Lower lobe of right lung (tissue), 2 donors: Measurements from ENCODE around the gene SNX11. TPM values are rescaled to one million over a fixed set of nuclear protein-coding genes. Genes with fewer than 3 reads are reported as not detected.

Experiments used
- ATAC-seq, 2 donors: fragments of 200-7000 bp; cut with Tn5 transposase; one replicate each; pipeline ENCODE4 v1.9.1; 2020 to 2022; ENCODE audit warnings: mild to moderate bottlenecking in 2 of 2, moderate library complexity in 2 of 2
- DNase-seq: peaks from one replicate; pipeline ENCODE4 v3.0.0-alpha.2; 2020
- H3K27ac ChIP-seq: fragments of 200-600 bp; one replicate; pipeline ENCODE4 v1.8.0; 2022
- H3K27me3 ChIP-seq: fragments of 200-600 bp; one replicate; pipeline ENCODE4 v1.8.0; 2022; ENCODE audit warnings: low read depth
- H3K36me3 ChIP-seq: fragments of 200-600 bp; one replicate; pipeline ENCODE4 v1.8.0; 2022; ENCODE audit warnings: mild to moderate bottlenecking
- H3K4me1 ChIP-seq: fragments of 200-600 bp; one replicate; pipeline ENCODE4 v1.8.0; 2022
- H3K4me3 ChIP-seq: fragments of 200-600 bp; one replicate; pipeline ENCODE4 v1.8.0; 2022; ENCODE audit warnings: mild to moderate bottlenecking
- H3K9me3 ChIP-seq: fragments of 200-600 bp; one replicate; pipeline ENCODE4 v1.8.0; 2022
- intact Hi-C: fragments of 100-400 bp; cut with DNase I; formaldehyde crosslinking; loops from one replicate; pipeline ENCODE4 v1.11.0; 2022
- total RNA-seq: library from RNA; stranded (reverse); fragmentation: NEBNext Ultra II Directional; extraction: Animal tissue kit (Norgen Biotek cat#: 25700); gene quantifications from one replicate; pipeline ENCODE4 v1.2.1, GENCODE V29; 2021
- TF ChIP-seq, protein P1 (sequence below): fragments of 200-600 bp; IDR thresholded peaks from one replicate; pipeline ENCODE4 v1.8.0; 2022; ENCODE audit warnings: antibody characterized with exemption, mild to moderate bottlenecking
- donor health status: DM: no; HTN: yes; CAD: no; lungs with severe emphysema.

SNX11 gene
- total RNA-seq, 1 donor from 2014 or later, result 19.7 TPM

DNA sequence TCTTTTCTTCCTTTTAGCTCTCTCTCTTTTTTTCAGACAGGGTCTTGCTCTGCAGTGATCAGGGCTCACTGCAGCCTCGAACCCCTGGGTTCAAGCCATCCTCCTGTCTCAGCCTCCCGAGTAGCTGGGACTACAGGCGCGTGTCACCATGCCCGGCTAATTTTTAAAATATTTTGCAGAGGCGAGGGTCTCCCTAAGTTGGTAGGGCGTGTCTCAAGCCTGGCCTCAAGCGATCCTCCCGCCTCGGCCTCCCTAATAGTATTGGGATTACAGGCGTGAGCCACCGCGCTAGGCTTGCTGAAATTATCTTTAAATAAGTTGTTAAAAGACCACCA is 797 bp upstream of the SNX11 start:
- intact Hi-C loops, result no loop called here
- TF ChIP-seq, protein P1, sequence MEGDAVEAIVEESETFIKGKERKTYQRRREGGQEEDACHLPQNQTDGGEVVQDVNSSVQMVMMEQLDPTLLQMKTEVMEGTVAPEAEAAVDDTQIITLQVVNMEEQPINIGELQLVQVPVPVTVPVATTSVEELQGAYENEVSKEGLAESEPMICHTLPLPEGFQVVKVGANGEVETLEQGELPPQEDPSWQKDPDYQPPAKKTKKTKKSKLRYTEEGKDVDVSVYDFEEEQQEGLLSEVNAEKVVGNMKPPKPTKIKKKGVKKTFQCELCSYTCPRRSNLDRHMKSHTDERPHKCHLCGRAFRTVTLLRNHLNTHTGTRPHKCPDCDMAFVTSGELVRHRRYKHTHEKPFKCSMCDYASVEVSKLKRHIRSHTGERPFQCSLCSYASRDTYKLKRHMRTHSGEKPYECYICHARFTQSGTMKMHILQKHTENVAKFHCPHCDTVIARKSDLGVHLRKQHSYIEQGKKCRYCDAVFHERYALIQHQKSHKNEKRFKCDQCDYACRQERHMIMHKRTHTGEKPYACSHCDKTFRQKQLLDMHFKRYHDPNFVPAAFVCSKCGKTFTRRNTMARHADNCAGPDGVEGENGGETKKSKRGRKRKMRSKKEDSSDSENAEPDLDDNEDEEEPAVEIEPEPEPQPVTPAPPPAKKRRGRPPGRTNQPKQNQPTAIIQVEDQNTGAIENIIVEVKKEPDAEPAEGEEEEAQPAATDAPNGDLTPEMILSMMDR, result no peak
- peak overlapping the region; percentile 96 for H3K27ac ChIP-seq
- H3K36me3 ChIP-seq, result no peaks in the 10 kb centered on the region
- no peaks in the 10 kb centered on the region for H3K27me3 ChIP-seq
- peaks cover 27% of the 10 kb centered on the region for H3K4me1 ChIP-seq
- ATAC-seq (no peak), DNase-seq (no peak)
- peak overlapping the region; percentile 94 for H3K4me3 ChIP-seq
- H3K9me3 ChIP-seq, result no peaks in the 10 kb centered on the region

DNA sequence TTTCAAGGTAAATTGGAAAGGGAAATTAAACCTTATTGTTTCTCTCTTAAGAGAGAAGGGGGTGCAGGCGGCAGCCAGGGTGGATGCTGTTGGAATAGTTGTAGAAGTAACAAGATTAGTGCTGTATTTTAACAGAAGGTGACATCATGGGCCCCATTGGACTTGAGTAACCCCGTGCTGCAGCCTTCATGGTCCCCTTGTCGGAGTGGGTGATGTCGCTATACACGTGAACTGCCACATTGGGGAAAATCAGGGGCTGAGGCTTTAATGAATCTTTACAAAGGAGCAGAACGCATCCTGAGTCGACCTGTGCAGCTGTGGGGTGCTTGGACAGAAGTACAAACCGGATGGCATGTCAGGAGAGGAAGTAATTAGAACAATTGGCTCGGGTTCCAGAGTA is 3.2 kb downstream of the SNX11 start:
- no peak for ATAC-seq
- DNase-seq, result no peak
- H3K27ac ChIP-seq, result no peak overlapping the region
- peaks cover 35% of the 10 kb centered on the region for H3K4me1 ChIP-seq
- H3K4me3 ChIP-seq, result no peak overlapping the region
- H3K27me3 ChIP-seq, result no peaks in the 10 kb centered on the region
- intact Hi-C loops, result no loop called here
- TF ChIP-seq, protein P1, result no peak
- no peaks in the 10 kb centered on the region for H3K9me3 ChIP-seq
- H3K36me3 ChIP-seq, result peaks cover 27% of the 10 kb centered on the region

DNA sequence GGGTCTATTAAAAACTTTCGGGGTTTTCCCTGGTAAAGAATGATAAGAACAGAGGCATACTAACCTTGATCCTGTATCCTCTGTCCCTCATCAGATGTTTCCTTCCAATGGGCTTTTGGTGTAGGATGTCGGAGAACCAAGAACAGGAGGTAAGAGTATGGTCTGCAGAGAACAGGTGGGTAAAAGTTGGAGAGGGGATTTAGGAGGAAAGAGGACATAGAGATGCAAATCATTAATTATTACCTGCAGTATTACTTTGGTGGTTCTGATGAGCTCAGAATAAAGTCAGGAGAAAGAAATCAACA is 4.3 kb downstream of the SNX11 start:
- Histone ChIP-seq H3K27me3 (no peaks in the 10 kb centered on the region), H3K36me3 (peaks cover 39% of the 10 kb centered on the region), H3K27ac (no peak overlapping the region), H3K4me1 (peaks cover 30% of the 10 kb centered on the region), H3K4me3 (no peak overlapping the region), H3K9me3 (no peaks in the 10 kb centered on the region)
- TF ChIP-seq, protein P1, result no peak
- ATAC-seq (no peak), DNase-seq (no peak)
- intact Hi-C loops, result no loop called here

DNA sequence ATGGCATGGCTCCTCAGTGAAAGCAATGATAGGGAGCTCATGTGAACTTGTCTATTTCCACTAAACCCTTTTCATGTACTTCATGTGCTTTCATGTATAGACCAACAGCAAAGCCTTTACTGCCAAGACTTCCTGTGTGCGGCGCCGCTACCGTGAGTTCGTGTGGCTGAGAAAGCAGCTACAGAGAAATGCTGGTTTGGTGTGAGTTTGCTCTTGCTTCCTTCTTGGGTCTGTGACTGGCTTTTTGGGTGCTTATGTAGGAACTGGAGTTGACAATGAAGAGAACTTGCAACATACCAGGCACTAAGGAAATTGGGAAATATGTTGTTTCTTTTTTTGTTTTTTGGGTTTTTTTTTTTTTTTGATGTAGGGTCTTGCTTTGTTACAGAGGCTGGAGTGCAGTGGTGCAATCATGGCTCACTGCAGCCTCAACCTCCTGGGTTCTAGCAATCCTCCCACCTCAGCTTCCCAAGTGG is 5.7 kb downstream of the SNX11 start:
- DNase-seq, result peak; percentile 53
- H3K9me3 ChIP-seq, result no peaks in the 10 kb centered on the region
- no peaks in the 10 kb centered on the region for H3K27me3 ChIP-seq
- peak overlapping the region; percentile 26 for H3K27ac ChIP-seq
- ATAC-seq, result peak; percentile 54 to 69
- TF ChIP-seq, protein P1, result no peak
- H3K36me3 ChIP-seq, result peaks cover 52% of the 10 kb centered on the region
- intact Hi-C loops, result no loop called here
- no peak overlapping the region for H3K4me3 ChIP-seq
- H3K4me1 ChIP-seq, result peaks cover 28% of the 10 kb centered on the region

DNA sequence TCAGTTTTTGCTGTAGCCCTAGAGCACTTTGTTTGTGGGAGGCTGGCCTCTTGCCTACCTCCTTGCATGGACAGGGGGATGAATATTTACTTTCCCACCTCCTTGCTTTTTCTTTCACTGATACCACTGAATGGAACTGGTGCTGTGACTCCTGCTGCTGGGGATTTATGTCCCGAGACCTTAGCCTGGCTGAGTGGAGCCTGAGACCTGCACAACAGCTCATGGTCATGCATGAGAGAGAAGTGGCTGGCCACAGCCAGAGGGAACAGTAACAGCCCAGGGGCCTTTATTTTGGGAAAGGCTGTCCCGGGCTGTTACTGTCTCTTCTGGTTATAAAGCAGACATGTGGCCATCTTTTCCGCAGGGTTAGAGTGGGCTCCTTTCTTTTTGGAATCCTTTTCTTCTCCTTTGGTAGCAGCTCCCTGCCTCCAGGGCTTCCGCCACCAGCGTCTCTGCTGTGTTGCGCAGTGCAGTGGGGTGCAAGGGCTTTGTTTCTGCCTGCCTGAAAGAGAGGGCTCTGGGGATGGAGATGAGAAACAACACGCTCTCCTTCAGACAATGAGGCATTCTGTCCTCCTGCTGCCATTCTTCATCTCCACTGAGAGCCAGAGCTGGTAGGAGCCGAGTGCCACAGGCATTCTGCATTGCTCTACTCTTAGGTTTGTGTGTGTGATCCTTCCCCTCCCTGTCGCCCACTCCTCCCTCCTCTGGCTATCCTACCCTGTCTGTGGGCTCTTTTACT is 14.5 kb downstream of the SNX11 start:
- no peaks in the 10 kb centered on the region for H3K9me3 ChIP-seq
- no peak for DNase-seq
- H3K4me1 ChIP-seq, result no peaks in the 10 kb centered on the region
- no peaks in the 10 kb centered on the region for H3K27me3 ChIP-seq
- intact Hi-C loops, result no loop called here
- H3K36me3 ChIP-seq, result peaks cover 78% of the 10 kb centered on the region
- ATAC-seq, result no peak
- H3K27ac ChIP-seq, result no peak overlapping the region
- no peak overlapping the region for H3K4me3 ChIP-seq
- TF ChIP-seq, protein P1, result no peak
